Transverse colon (tissue), 4 donors: ENCODE measurements around the gene PIF1.

Source experiments
- POLR2AphosphoS5 ChIP-seq, 3 donors: sonication (generic); formaldehyde crosslinking; IDR thresholded peaks; one replicate each; pipeline ENCODE4 v1.6.1; 2016; ENCODE audit warnings: antibody characterized with exemption in 3 of 3
- TF ChIP-seq, protein P1 (sequence below), 5 experiments: fragments of 200-600 bp in 3 of 5; fragments of 450-650 bp in 2 of 5; sonication (generic) in 3 of 5; IDR thresholded peaks; 1 replicate in 2 of 5; 2 replicates in 3 of 5; pipeline ENCODE4 v1.5.1; 2016 to 2017; ENCODE audit warnings: antibody characterized with exemption in 5 of 5, inconsistent platforms in 3 of 5, mild to moderate bottlenecking in 2 of 5, moderate library complexity in 1 of 5

DNA sequence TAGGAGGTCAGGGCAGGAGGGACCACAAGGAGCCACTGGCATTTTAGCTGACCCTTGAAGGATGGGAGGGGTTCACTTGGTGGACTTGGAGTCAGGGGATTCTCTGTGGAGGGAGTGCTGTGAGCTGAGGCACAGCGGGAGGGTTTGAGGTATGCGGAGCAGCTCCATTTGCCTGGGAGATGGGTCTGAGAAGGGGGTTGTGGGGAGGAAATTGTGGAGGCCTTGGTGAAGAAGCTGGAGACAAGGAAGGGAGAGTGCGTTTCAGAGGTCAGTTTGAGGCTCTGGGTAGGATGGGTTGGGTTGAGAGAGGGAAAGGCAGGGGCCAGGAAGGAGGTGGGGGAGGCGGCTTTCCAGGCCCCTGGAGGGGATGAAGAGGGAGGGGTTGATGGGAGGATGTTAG lies 36.5 kb upstream of the PIF1 start:
- TF ChIP-seq, protein P1, sequence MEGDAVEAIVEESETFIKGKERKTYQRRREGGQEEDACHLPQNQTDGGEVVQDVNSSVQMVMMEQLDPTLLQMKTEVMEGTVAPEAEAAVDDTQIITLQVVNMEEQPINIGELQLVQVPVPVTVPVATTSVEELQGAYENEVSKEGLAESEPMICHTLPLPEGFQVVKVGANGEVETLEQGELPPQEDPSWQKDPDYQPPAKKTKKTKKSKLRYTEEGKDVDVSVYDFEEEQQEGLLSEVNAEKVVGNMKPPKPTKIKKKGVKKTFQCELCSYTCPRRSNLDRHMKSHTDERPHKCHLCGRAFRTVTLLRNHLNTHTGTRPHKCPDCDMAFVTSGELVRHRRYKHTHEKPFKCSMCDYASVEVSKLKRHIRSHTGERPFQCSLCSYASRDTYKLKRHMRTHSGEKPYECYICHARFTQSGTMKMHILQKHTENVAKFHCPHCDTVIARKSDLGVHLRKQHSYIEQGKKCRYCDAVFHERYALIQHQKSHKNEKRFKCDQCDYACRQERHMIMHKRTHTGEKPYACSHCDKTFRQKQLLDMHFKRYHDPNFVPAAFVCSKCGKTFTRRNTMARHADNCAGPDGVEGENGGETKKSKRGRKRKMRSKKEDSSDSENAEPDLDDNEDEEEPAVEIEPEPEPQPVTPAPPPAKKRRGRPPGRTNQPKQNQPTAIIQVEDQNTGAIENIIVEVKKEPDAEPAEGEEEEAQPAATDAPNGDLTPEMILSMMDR (IDR thresholded peaks at IDR 0.05), result no peak
- TF ChIP-seq POLR2AphosphoS5 (IDR thresholded peaks at IDR 0.05), result no peak
